Liver (tissue), 9 donors: ENCODE data around the gene NELL1. TPM values are rescaled to one million over a fixed set of nuclear protein-coding genes. Genes with fewer than 3 reads are reported as not detected.

Experiments
- DNase-seq: peaks from one replicate; pipeline ENCODE4 v3.0.0-alpha.2; 2017; ENCODE audit warnings: low spot score
- H3K27ac ChIP-seq, 2 donors: one replicate each; pipeline ENCODE4 v1.7.0; 2013; ENCODE audit warnings: inconsistent platforms in 2 of 2, low read length in 2 of 2, control low read depth in 1 of 2, low read depth in 1 of 2, mild to moderate bottlenecking in 1 of 2
- H3K27me3 ChIP-seq, 4 donors: one replicate each; pipeline versions ENCODE4 v1.6.1 to v1.7.0; 2013; ENCODE audit warnings: low read length in 3 of 4, inconsistent platforms in 1 of 4, mild to moderate bottlenecking in 1 of 4, moderate library complexity in 1 of 4; ENCODE audit not compliant: control insufficient read depth in 4 of 4, insufficient read depth in 4 of 4
- H3K36me3 ChIP-seq, 4 donors: one replicate each; pipeline versions ENCODE4 v1.6.1 to v1.7.0; 2013; ENCODE audit warnings: low read length in 3 of 4, mild to moderate bottlenecking in 3 of 4, low read depth in 1 of 4, moderate library complexity in 1 of 4; ENCODE audit not compliant: control insufficient read depth in 4 of 4, insufficient read depth in 3 of 4
- H3K4me1 ChIP-seq, 4 donors: one replicate each; pipeline versions ENCODE4 v1.6.1 to v1.7.0; 2013; ENCODE audit warnings: low read length in 3 of 4, mild to moderate bottlenecking in 3 of 4, moderate library complexity in 1 of 4; ENCODE audit not compliant: control insufficient read depth in 4 of 4, insufficient read depth in 4 of 4
- H3K4me3 ChIP-seq, 3 donors: one replicate each; pipeline versions ENCODE4 v1.6.1 to v1.7.0; 2013; ENCODE audit warnings: low read length in 3 of 3, control low read depth in 1 of 3, low read depth in 1 of 3, mild to moderate bottlenecking in 1 of 3
- H3K9ac ChIP-seq, 2 donors: one replicate each; pipeline ENCODE4 v1.7.0; 2013; ENCODE audit warnings: low read length in 2 of 2, mild to moderate bottlenecking in 2 of 2, moderate library complexity in 2 of 2, control low read depth in 1 of 2, low read depth in 1 of 2
- H3K9me3 ChIP-seq, 4 donors: one replicate each; pipeline versions ENCODE4 v1.6.1 to v1.7.0; 2013; ENCODE audit warnings: low read length in 3 of 4; ENCODE audit not compliant: control insufficient read depth in 4 of 4
- EGR1 ChIP-seq, 2 donors: IDR thresholded peaks; 2 replicates each; pipeline ENCODE4 v1.6.1; 2016 to 2018; ENCODE audit warnings: antibody characterized with exemption in 2 of 2, low read depth in 2 of 2
- FOXA1 ChIP-seq: IDR thresholded peaks from 2 replicates; pipeline ENCODE4 v1.6.1; 2016; ENCODE audit warnings: antibody characterized with exemption
- FOXA2 ChIP-seq: IDR thresholded peaks from 2 replicates; pipeline ENCODE4 v1.6.1; 2016; ENCODE audit warnings: antibody characterized with exemption
- GABPA ChIP-seq, 2 donors: IDR thresholded peaks in 1 of 2; conservative IDR thresholded peaks in 1 of 2; 2 replicates each; pipeline ENCODE4 v1.6.1; 2016; ENCODE audit warnings: antibody characterized with exemption in 2 of 2, mild to moderate bottlenecking in 1 of 2, moderate library complexity in 1 of 2
- HNF4A ChIP-seq, 2 donors: conservative IDR thresholded peaks; 2 replicates each; pipeline ENCODE4 v1.6.1; 2016; ENCODE audit warnings: antibody characterized with exemption in 2 of 2, mild to moderate bottlenecking in 2 of 2
- HNF4G ChIP-seq: IDR thresholded peaks from 2 replicates; pipeline ENCODE4 v1.6.1; 2016; ENCODE audit warnings: antibody characterized with exemption
- JUND ChIP-seq, 2 donors: IDR thresholded peaks; 2 replicates each; pipeline ENCODE4 v1.6.1; 2016; ENCODE audit warnings: antibody characterized with exemption in 2 of 2
- NR2F2 ChIP-seq: IDR thresholded peaks from 2 replicates; pipeline ENCODE4 v1.6.1; 2016; ENCODE audit warnings: antibody characterized with exemption
- RAD21 ChIP-seq, 2 donors: IDR thresholded peaks; 2 replicates each; pipeline ENCODE4 v1.6.1; 2016; ENCODE audit warnings: antibody characterized with exemption in 2 of 2, mild to moderate bottlenecking in 2 of 2
- RXRA ChIP-seq, 2 donors: IDR thresholded peaks; 2 replicates each; pipeline ENCODE4 v1.6.1; 2017 to 2018; ENCODE audit warnings: antibody characterized with exemption in 2 of 2, mild to moderate bottlenecking in 1 of 2
- SP1 ChIP-seq: IDR thresholded peaks from 2 replicates; pipeline ENCODE4 v1.6.1; 2018; ENCODE audit warnings: antibody characterized with exemption, mild to moderate bottlenecking
- TAF1 ChIP-seq: conservative IDR thresholded peaks from 2 replicates; pipeline ENCODE4 v1.6.1; 2016; ENCODE audit warnings: antibody characterized with exemption, mild to moderate bottlenecking
- YY1 ChIP-seq: IDR thresholded peaks from 2 replicates; pipeline ENCODE4 v1.6.1; 2016; ENCODE audit warnings: antibody characterized with exemption, mild to moderate bottlenecking
- WGBS: extraction: QIAGEN DNeasy Blood & Tissue Kit; methylation state at CpG from one replicate; pipeline ENCODE4 v1.1.7; 2013; 5-methylcytosine and 5-hydroxymethylcytosine counted together
- polyA plus RNA-seq, 2 donors: library from polyadenylated mRNA; stranded (reverse) in 1 of 2; unstranded in 1 of 2; fragments of 200-250 nt in 1 of 2; fragments of >200 nt in 1 of 2; fragmentation: Nextera tagmentation in 1 of 2; extraction: Ambion mirVana in 1 of 2; gene quantifications; one replicate each; pipeline versions ENCODE4 v1.2.1 to v1.2.3, GENCODE V29; 2013 to 2015
- total RNA-seq, 2 donors: library from RNA; depleted of rRNA; stranded (reverse); fragments of >200 nt; gene quantifications; one replicate each; pipeline ENCODE4 v1.2.3, GENCODE V29; 2014
- TF ChIP-seq, protein P1 (sequence below): fragments of 150-350 bp; IDR thresholded peaks from 2 replicates; pipeline ENCODE4 v1.5.1; 2017; ENCODE audit warnings: improper control_type of control experiment, low read depth, low read length; ENCODE audit not compliant: missing input control
- TF ChIP-seq, protein P2 (sequence below): IDR thresholded peaks from 2 replicates; pipeline ENCODE4 v1.6.1; 2016; ENCODE audit warnings: antibody characterized with exemption
- TF ChIP-seq, protein P3 (sequence below): IDR thresholded peaks from 2 replicates; pipeline ENCODE4 v1.6.1; 2016; ENCODE audit warnings: antibody characterized with exemption
- TF ChIP-seq, protein P4 (sequence below): IDR thresholded peaks from 2 replicates; pipeline ENCODE4 v1.6.1; 2016; ENCODE audit warnings: antibody characterized with exemption, mild to moderate bottlenecking
- TF ChIP-seq, protein P5 (sequence below): IDR thresholded peaks from 2 replicates; pipeline ENCODE4 v1.6.1; 2016; ENCODE audit warnings: antibody characterized with exemption
- donor health status: healthy.
- donor health status: healthy.
- donor health status: healthy.
- donor health status: healthy.
- donor health status: healthy.

Gene NELL1
- total and polyA plus RNA-seq, 4 donors, result not detected

DNA sequence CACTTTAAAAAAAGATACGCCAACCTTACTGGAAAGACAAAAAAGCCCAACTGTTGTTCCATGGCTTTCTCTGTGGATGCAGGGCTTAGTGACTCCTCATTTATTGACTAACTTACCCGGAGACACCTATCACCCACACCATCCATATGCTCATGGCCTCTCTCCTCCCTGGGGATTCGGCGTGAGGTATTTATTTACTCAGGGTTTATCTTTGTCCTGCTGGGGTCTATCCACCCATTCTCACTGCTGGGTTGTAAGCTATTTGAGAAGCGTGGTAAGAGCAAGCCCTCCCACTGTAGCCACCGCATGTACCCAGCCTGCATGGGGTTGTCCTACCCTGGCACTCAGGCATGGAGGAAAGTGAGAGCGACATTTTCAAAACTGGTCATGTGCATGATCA is 93.6 kb downstream of the NELL1 start:
- WGBS, result 55% methylated on average over 7 of the region's 7 CpGs
- Histone ChIP-seq H3K9me3 (no peaks in the 10 kb centered on the region), H3K4me3 (no peak overlapping the region), H3K36me3 (no peaks in the 10 kb centered on the region), H3K4me1 (no peaks in the 10 kb centered on the region), H3K27ac (no peak overlapping the region), H3K27me3 (no peaks in the 10 kb centered on the region), H3K9ac (no peak overlapping the region)
- DNase-seq, result no peak
- TF ChIP-seq YY1 (no peak), RXRA (IDR thresholded peaks at IDR 0.05) (no peak), HNF4G (no peak), GABPA (IDR thresholded peaks at IDR 0.05 in 1 of 2, conservative IDR thresholded peaks at IDR 0.05 in 1 of 2) (no peak), JUND (IDR thresholded peaks at IDR 0.05) (no peak), FOXA1 (no peak), RAD21 (IDR thresholded peaks at IDR 0.05) (no peak), SP1 (no peak), NR2F2 (no peak), FOXA2 (no peak), TAF1 (no peak), EGR1 (IDR thresholded peaks at IDR 0.05; ENCODE audit: low read depth in 2 of 2) (no peak), HNF4A (conservative IDR thresholded peaks at IDR 0.05) (no peak)
- TF ChIP-seq, protein P1, sequence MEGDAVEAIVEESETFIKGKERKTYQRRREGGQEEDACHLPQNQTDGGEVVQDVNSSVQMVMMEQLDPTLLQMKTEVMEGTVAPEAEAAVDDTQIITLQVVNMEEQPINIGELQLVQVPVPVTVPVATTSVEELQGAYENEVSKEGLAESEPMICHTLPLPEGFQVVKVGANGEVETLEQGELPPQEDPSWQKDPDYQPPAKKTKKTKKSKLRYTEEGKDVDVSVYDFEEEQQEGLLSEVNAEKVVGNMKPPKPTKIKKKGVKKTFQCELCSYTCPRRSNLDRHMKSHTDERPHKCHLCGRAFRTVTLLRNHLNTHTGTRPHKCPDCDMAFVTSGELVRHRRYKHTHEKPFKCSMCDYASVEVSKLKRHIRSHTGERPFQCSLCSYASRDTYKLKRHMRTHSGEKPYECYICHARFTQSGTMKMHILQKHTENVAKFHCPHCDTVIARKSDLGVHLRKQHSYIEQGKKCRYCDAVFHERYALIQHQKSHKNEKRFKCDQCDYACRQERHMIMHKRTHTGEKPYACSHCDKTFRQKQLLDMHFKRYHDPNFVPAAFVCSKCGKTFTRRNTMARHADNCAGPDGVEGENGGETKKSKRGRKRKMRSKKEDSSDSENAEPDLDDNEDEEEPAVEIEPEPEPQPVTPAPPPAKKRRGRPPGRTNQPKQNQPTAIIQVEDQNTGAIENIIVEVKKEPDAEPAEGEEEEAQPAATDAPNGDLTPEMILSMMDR, result no peak
- TF ChIP-seq, protein P2, sequence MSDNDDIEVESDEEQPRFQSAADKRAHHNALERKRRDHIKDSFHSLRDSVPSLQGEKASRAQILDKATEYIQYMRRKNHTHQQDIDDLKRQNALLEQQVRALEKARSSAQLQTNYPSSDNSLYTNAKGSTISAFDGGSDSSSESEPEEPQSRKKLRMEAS, result no peak
- TF ChIP-seq, protein P3, sequence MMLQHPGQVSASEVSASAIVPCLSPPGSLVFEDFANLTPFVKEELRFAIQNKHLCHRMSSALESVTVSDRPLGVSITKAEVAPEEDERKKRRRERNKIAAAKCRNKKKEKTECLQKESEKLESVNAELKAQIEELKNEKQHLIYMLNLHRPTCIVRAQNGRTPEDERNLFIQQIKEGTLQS, result no peak
- TF ChIP-seq, protein P4, sequence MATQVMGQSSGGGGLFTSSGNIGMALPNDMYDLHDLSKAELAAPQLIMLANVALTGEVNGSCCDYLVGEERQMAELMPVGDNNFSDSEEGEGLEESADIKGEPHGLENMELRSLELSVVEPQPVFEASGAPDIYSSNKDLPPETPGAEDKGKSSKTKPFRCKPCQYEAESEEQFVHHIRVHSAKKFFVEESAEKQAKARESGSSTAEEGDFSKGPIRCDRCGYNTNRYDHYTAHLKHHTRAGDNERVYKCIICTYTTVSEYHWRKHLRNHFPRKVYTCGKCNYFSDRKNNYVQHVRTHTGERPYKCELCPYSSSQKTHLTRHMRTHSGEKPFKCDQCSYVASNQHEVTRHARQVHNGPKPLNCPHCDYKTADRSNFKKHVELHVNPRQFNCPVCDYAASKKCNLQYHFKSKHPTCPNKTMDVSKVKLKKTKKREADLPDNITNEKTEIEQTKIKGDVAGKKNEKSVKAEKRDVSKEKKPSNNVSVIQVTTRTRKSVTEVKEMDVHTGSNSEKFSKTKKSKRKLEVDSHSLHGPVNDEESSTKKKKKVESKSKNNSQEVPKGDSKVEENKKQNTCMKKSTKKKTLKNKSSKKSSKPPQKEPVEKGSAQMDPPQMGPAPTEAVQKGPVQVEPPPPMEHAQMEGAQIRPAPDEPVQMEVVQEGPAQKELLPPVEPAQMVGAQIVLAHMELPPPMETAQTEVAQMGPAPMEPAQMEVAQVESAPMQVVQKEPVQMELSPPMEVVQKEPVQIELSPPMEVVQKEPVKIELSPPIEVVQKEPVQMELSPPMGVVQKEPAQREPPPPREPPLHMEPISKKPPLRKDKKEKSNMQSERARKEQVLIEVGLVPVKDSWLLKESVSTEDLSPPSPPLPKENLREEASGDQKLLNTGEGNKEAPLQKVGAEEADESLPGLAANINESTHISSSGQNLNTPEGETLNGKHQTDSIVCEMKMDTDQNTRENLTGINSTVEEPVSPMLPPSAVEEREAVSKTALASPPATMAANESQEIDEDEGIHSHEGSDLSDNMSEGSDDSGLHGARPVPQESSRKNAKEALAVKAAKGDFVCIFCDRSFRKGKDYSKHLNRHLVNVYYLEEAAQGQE, result no peak
- TF ChIP-seq, protein P5, sequence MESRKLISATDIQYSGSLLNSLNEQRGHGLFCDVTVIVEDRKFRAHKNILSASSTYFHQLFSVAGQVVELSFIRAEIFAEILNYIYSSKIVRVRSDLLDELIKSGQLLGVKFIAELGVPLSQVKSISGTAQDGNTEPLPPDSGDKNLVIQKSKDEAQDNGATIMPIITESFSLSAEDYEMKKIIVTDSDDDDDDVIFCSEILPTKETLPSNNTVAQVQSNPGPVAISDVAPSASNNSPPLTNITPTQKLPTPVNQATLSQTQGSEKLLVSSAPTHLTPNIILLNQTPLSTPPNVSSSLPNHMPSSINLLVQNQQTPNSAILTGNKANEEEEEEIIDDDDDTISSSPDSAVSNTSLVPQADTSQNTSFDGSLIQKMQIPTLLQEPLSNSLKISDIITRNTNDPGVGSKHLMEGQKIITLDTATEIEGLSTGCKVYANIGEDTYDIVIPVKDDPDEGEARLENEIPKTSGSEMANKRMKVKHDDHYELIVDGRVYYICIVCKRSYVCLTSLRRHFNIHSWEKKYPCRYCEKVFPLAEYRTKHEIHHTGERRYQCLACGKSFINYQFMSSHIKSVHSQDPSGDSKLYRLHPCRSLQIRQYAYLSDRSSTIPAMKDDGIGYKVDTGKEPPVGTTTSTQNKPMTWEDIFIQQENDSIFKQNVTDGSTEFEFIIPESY, result no peak
